SK-N-SH (cell line): Measurements from ENCODE around the gene NFATC4. TPM values are rescaled to one million over a fixed set of nuclear protein-coding genes. Genes with fewer than 3 reads are reported as not detected.

Experiments
- CTCF ChIA-PET: fragments of 300-600, 350-600 bp; formaldehyde crosslinking; extraction: SDS; loops from one replicate; lab custom pipeline; 2021; lab: Yijun Ruan, JAX
- POLR2A ChIA-PET: fragments of 350-600 bp; sonication (Branson Sonifier 250); formaldehyde crosslinking; extraction: SDS; loops from one replicate; lab custom pipeline; 2020; ENCODE audit warnings: antibody characterized with exemption, inconsistent platforms; lab: Yijun Ruan, JAX
- DNase-seq: peaks from one replicate; pipeline ENCODE4 v3.0.0; 2012
- H2AFZ ChIP-seq: fragments of 200-600 bp; sonication (generic); 2 replicates; pipeline ENCODE4 v1.8.1; 2016; ENCODE audit warnings: antibody characterized with exemption, mild to moderate bottlenecking, low read depth
- H3F3A ChIP-seq: fragments of 200-600 bp; sonication (generic); replicated peaks from 2 replicates; pipeline ENCODE3; 2016; ENCODE audit warnings: antibody characterized with exemption, mild to moderate bottlenecking; ENCODE audit not compliant: insufficient read depth
- H3K27ac ChIP-seq, 2 experiments: fragments of 200-500 bp in 1 of 2; fragments of 200-600 bp in 1 of 2; sonication (Bioruptor generic) in 1 of 2; sonication (generic), shearing (Covaris generic) in 1 of 2; 2 replicates each; pipeline versions ENCODE4 v1.5.1 to v1.6.1; 2014 to 2016; ENCODE audit warnings: low read depth in 2 of 2, inconsistent platforms in 1 of 2, low read length in 1 of 2, mild to moderate bottlenecking in 1 of 2, mixed read lengths in 1 of 2
- H3K27me3 ChIP-seq: fragments of 200-600 bp; sonication (generic), shearing (Covaris generic); 2 replicates; pipeline ENCODE4 v1.6.1; 2016; ENCODE audit warnings: mixed run types; ENCODE audit not compliant: insufficient read depth
- H3K36me3 ChIP-seq, 2 experiments: fragments of 200-500 bp in 1 of 2; fragments of 200-600 bp in 1 of 2; sonication (Bioruptor generic) in 1 of 2; sonication (generic) in 1 of 2; replicated peaks in 1 of 2; 2 replicates each; pipeline versions ENCODE3 to v1.5.1; 2014 to 2016; ENCODE audit warnings: low read length in 1 of 2, mild to moderate bottlenecking in 1 of 2; ENCODE audit not compliant: insufficient read depth in 2 of 2, control insufficient read depth in 1 of 2
- H3K4me1 ChIP-seq, 2 experiments: fragments of 200-500 bp in 1 of 2; fragments of 200-600 bp in 1 of 2; sonication (Bioruptor generic) in 1 of 2; sonication (generic), shearing (Covaris generic) in 1 of 2; 2 replicates each; pipeline versions ENCODE4 v1.5.1 to v1.6.1; 2014 to 2016; ENCODE audit warnings: low read depth in 1 of 2, low read length in 1 of 2, mixed run types in 1 of 2; ENCODE audit not compliant: insufficient read depth in 2 of 2, control insufficient read depth in 1 of 2
- H3K4me2 ChIP-seq: fragments of 200-600 bp; sonication (generic), shearing (Covaris generic); 2 replicates; pipeline ENCODE4 v1.6.1; 2017; ENCODE audit warnings: mixed run types
- H3K4me3 ChIP-seq, 2 experiments: fragments of 200-500 bp in 1 of 2; fragments of 200-600 bp in 1 of 2; sonication (Bioruptor generic) in 1 of 2; sonication (generic), shearing (Covaris generic) in 1 of 2; 2 replicates each; pipeline versions ENCODE4 v1.5.1 to v1.8.1; 2014 to 2016; ENCODE audit warnings: low read depth in 2 of 2, inconsistent platforms in 1 of 2, low read length in 1 of 2, mild to moderate bottlenecking in 1 of 2, mixed read lengths in 1 of 2, moderate library complexity in 1 of 2
- H3K79me2 ChIP-seq: fragments of 200-600 bp; sonication (generic); 2 replicates; pipeline ENCODE4 v1.8.1; 2017; ENCODE audit warnings: mild to moderate bottlenecking; ENCODE audit not compliant: insufficient read depth
- H3K9ac ChIP-seq: fragments of 200-600 bp; sonication (generic); 2 replicates; pipeline ENCODE4 v1.6.1; 2017; ENCODE audit warnings: mixed run types
- H3K9me2 ChIP-seq: fragments of 200-600 bp; sonication (generic); 2 replicates; pipeline ENCODE4 v1.6.1; 2017; ENCODE audit warnings: mixed run types
- H3K9me3 ChIP-seq: fragments of 200-600 bp; sonication (generic); 2 replicates; pipeline ENCODE4 v1.6.1; 2017; ENCODE audit warnings: mixed run types, mild to moderate bottlenecking, moderate library complexity
- H4K20me1 ChIP-seq: fragments of 200-600 bp; sonication (generic); 2 replicates; pipeline ENCODE4 v1.6.1; 2017; ENCODE audit warnings: mild to moderate bottlenecking, mixed run types; ENCODE audit not compliant: insufficient read depth
- CTCF ChIP-seq: fragments of 200-600 bp; sonication (generic); IDR thresholded peaks from 2 replicates; pipeline ENCODE4 v1.6.1; 2017; ENCODE audit warnings: antibody characterized with exemption, mild to moderate bottlenecking, moderate library complexity
- MXI1 ChIP-seq: IDR thresholded peaks from 2 replicates; pipeline ENCODE4 v1.6.1; 2012; ENCODE audit warnings: mild to moderate bottlenecking, low read depth, low read length, improper control_type of control experiment
- USF2 ChIP-seq: fragments of 150-350 bp; IDR thresholded peaks from 2 replicates; pipeline ENCODE4 v1.6.1; 2017; ENCODE audit warnings: antibody characterized with exemption, low read length, low read depth, borderline replicate concordance
- YY1 ChIP-seq: IDR thresholded peaks from 2 replicates; pipeline ENCODE4 v1.4.0; 2012; ENCODE audit warnings: low read depth, mild to moderate bottlenecking
- ZBTB33 ChIP-seq: IDR thresholded peaks from 2 replicates; pipeline ENCODE4 v1.4.0; 2012; ENCODE audit warnings: low read depth, borderline replicate concordance
- WGBS: methylation state at CpG from one replicate; pipeline ENCODE4 v1.1.6; 2017; ENCODE audit warnings: low lambda C conversion rate; 5-methylcytosine and 5-hydroxymethylcytosine counted together
- polyA plus RNA-seq, 3 experiments: library from polyadenylated mRNA; depleted of rRNA; stranded (reverse); fragments of >200 nt; gene quantifications; 2 replicates each; pipeline ENCODE4 v1.2.3, GENCODE V29; 2012

NFATC4 gene
- polyA plus RNA-seq, 1 of the 3 experiments (the other 2 are of a cell fraction), result 25.3 TPM

- no peak overlapping the region for H2AFZ ChIP-seq
Observed at GRCh38 chr14:24397639-24398292, 29.8 kb downstream of the NFATC4 start.

More at GRCh38 chr14:24397639-24398292, 29.8 kb downstream of the NFATC4 start:
- Histone ChIP-seq H3F3A (peaks cover 8% of the 10 kb centered on the region), H3K9ac (no peak overlapping the region), H3K79me2 (no peaks in the 10 kb centered on the region), H3K27me3 (no peaks in the 10 kb centered on the region), H3K9me3 (no peaks in the 10 kb centered on the region), H3K27ac (peak overlapping the region in 1 of 2 experiments; percentile 39; a peak in 1 of 4 replicates), H3K4me1 (peaks cover 0 to 32% of the 10 kb centered on the region in 2 experiments; a peak in 1 of 4 replicates), H4K20me1 (no peaks in the 10 kb centered on the region), H3K36me3 (no peaks in the 10 kb centered on the region), H3K9me2 (no peaks in the 10 kb centered on the region), H3K4me3 (no peak overlapping the region; a peak in 1 of 4 replicates), H3K4me2 (0 out of 2 replicates have a peak overlapping the region, but pooled peaks have one; percentile 86)
- CTCF ChIA-PET, result interaction anchor here (0.6 to 5.6 kb wide), 7 partner anchors 15 to 64 kb away, joined by 3 to 35 read pairs (median 11); partner anchors contain the start of gene ADCY4
- TF ChIP-seq CTCF, result no peak
- TF ChIP-seq ZBTB33, result no peak
- no peak for TF ChIP-seq USF2
- TF ChIP-seq MXI1, result no peak
- no peak for TF ChIP-seq YY1
- no peak for DNase-seq
- WGBS, result 98% methylated on average over 6 of the region's 6 CpGs
- POLR2A ChIA-PET, result interaction anchor here (1.2 kb wide), 1 partner anchor 29 kb away, joined by 7 read pairs; no protein-coding TSS in a partner anchor
